ENCODE results near the gene SGMS1.

SGMS1 gene

DNA sequence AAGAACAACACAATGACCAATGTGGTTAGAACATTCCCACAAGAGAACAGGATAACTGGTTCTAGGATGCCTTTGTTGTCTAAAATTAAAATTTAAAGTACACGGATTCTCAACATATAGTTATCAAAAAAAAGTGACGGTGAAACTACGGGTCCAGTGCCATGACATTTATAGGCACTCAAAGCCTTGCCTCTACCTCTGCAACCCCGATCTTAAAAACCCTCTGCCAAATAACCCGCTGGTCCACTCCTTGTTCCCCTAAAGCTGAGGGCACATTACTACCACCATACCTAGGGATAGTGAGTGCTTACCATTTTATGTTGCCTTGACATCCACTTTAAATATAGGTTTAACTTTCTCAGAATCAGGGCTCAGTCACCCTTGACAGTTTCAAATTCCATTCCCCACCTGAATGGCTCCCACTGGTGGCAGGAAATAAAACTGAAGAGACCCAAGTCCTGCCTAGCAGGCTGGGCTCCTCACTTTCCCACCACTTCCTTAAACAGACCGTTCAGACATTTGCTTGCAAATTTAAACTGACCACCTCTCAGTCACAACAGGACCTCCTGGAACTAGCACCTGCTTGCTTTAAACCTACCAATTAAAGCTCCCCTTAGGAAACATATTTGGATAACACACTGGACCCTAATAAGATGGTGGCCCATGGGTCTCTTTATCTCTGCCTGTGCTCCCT lies 202.6 kb downstream of the SGMS1 start:
- DNase-seq (ENCODE audit: low read depth): peak; percentile 19

DNA sequence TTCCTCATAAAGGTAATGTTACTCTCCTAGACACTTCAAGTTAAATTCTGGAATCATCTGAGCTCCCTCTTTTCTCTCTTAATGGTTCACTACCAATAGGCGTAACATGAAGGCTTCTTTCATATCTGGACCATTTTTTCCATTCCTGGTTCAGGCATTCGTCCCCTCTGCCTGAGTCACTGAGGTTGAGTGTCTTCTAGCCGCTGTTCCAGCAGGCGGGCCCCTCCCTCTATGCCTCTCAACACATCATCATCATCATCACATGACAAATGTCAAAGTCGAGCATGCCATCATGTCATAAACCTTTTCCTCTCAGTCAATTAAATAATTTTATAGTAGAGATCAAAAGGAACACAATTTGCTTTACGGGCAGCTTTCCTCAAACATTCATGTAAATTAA lies 203.6 kb downstream of the SGMS1 start:
- no peak for DNase-seq (ENCODE audit: low read depth)

DNA sequence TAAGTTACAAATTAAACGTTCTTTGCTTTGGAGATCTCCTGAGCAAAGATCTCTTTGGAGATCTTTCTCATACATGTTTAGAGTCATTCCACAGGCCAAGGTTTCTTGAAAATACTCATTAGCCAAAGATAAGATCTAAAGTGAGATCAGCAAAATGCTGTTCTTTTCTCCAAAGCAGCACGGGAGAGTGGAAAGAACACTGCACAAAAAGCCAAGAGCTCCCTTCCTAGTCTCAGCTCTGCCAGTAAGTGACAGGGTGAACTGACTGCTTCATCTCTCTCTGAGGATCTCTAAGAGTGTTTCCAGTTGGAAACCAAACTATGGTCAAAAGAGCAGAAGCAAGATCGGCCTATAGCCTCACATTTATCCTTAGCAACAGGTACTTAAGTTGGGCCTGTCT lies 204.0 kb downstream of the SGMS1 start:
- DNase-seq (ENCODE audit: low read depth): no peak

DNA sequence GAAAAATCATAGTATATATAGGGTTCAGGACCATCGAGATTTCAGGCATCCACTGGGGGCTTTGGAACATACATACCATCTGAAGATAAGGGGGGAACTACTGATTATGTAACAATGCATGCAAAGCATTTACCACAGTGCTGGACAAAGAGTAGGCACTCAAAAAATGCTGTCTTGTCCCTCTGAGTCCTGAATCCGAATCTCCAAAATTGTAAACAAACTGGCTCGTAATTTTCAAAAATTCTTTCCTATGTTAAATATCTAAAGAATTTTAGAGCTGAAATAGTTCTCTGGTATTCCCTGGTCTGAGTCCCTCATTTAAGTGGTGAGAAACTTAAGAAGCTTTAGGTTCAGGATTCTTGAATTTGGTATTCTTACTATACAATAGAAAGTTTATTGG lies 204.7 kb downstream of the SGMS1 start:
- DNase-seq (ENCODE audit: low read depth): no peak

- peak; percentile 19 for DNase-seq (ENCODE audit: low read depth)
Observed at GRCh38 chr10:50417886-50418830, 205.6 kb downstream of the SGMS1 start.

GRCh38 chr10:50417486-50417885 lies 206.3 kb downstream of the SGMS1 start:
- no peak for DNase-seq (ENCODE audit: low read depth)

GRCh38 chr10:50416881-50417280 lies 206.9 kb downstream of the SGMS1 start:
- no peak for DNase-seq (ENCODE audit: low read depth)

GRCh38 chr10:50416181-50416824 lies 207.5 kb downstream of the SGMS1 start:
- DNase-seq (ENCODE audit: low read depth): no peak

GRCh38 chr10:50415292-50415691 lies 208.5 kb downstream of the SGMS1 start:
- DNase-seq (ENCODE audit: low read depth): no peak

DNA sequence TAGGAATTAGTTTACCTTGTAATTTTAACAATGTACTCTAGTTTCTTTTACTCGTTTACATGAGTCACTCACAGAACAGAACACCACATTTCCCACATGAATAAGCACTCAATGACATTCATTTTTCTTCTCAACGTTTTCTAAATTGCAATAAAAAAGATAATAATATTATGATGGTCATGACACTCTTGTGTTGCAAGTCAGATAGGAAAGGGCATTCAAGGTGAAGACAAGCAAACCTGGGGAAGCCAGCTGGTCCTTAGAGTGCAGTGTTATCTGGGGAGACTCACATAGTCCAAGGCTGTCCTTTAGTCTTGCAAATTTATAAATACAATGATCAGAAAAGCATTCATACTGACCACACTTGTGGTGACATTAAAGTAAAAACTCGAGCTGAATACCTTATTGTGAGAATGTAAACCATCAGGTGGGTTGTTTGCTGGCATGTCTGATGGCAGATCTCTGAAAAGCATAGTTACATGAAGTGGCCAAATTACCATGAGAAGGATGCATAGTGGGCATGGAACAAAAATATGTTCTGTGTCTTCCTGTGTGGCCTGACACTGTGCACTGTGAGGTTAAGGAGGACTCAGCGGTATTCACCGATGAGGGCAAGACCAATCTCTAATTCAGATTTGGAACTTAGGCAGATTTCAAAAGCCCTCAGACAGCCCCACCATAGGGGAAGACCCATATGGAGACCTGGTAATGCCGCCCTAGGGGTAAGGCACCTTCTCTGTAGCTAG lies 213.5 kb downstream of the SGMS1 start:
- DNase-seq (ENCODE audit: low read depth): no peak

GRCh38 chr10:50407076-50407801 lies 216.5 kb downstream of the SGMS1 start:
- DNase-seq (ENCODE audit: low read depth): no peak

DNA sequence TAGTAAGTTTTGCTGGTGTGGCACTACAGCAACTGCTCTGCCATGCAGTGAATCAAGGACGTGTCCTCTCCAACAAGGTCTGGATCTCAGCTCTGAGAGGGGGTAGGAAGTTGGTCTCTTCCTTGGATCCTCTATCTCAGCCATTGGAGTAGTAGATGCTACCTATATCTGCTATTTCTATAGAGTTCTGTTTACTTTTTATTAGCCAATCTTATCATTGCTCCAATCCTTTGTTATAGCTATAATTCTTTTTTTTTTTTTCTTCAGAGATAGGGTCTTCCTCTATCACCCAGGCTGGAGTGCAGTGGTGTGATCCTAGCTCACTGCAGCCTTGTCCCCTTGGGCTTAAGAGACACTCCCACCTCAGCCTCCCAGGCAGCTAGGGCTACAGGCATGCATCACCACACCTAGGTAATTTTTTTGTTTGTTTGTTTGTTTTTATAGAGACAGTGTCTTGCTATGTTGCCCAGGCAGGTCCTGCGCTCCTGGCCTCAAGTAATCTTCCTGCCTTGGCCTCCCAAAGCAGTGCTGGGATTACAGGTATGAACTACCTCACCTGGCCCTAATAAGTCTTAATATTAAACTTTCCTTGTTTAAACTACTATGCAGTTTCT lies 217.2 kb downstream of the SGMS1 start:
- no peak for DNase-seq (ENCODE audit: low read depth)

- DNase-seq (ENCODE audit: low read depth): no peak
Observed at GRCh38 chr10:50405723-50406122, 218.0 kb downstream of the SGMS1 start.

DNA sequence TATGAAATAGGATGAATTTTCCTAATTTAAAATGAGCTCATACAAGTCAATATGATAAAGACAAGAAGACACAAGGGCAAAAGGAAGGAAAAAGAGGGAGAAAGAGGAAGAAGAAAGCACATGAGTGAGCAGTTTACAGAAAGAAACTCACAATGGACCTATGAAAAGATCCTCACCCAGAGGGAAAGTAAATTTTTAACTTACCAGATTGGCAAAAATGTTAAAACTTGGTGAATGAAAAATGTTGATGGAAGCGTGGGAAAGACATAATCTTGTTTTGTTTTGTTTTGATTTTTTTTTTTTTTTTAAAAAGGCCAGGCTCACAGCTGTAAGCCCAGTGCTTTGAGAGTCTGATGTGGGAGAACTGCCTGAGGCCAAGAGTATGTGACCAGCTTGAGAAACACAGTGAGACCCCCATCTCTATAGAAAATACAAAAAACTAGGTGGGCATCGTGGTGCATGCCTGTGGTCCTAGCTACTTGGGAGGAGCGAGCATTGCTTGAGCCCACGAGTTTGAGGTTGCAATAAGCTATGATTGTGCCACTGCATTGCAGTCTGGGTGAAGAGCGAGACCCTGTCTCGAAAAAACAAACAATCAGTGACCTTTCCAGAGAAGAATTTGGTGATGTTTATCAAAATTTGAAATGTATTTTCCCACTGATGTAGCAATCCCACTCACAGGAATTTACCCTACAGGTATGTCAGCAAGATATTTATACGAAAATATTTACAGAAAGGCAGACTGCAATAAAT lies 219.6 kb downstream of the SGMS1 start:
- no peak for DNase-seq (ENCODE audit: low read depth)

- DNase-seq (ENCODE audit: low read depth): no peak
Observed at GRCh38 chr10:50403074-50403473, 220.7 kb downstream of the SGMS1 start.

GRCh38 chr10:50402466-50402865 lies 221.3 kb downstream of the SGMS1 start:
- no peak for DNase-seq (ENCODE audit: low read depth)

GRCh38 chr10:50400694-50401093 lies 223.1 kb downstream of the SGMS1 start:
- no peak for DNase-seq (ENCODE audit: low read depth)

- DNase-seq (ENCODE audit: low read depth): no peak
Observed at GRCh38 chr10:50398823-50399222, 224.9 kb downstream of the SGMS1 start.

DNA sequence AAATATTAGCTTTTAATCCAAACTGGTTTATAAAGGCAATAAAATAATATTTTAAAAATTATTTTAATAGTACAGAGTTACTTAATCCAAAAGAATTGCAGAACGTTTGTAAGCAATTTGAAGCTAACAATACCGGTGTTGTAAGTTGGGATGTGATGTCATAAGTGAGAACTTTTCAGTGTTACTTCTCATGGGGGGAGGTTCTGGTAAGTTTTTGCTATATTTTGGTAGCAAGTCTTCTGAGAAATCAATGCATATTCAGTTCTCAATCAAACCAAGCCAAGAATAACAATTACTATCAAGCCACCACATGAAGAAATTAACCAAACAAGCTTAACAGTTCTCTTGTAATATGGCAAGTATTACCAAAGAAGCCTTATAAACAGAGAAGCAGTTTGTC lies 225.4 kb downstream of the SGMS1 start:
- no peak for DNase-seq (ENCODE audit: low read depth)

Data from stimulated activated CD8-positive, alpha-beta memory T cell treated with anti-CD3 and anti-CD28 coated beads, Interleukin-4, amount 100 ng/mL, for 24 hours (primary cell).